ENCODE results near the gene SSB. TPM values are rescaled to one million over a fixed set of nuclear protein-coding genes. Genes with fewer than 3 reads are reported as not detected.

Gene SSB
- total and polyA plus RNA-seq, 2 of the 13 experiments (the other 11 are each of a cell fraction or from before 2014, with no cell fraction given), result 109 to 208 TPM

- Histone ChIP-seq H3K9ac (ENCODE audit: insufficient read depth, low read depth, low read length) (no peak overlapping the region), H4K20me1 (ENCODE audit: insufficient read depth, low read length) (peaks cover 11% of the 10 kb centered on the region), H3K4me3 (replicated peaks in 1 of 3; ENCODE audit: insufficient read depth in 1 of 3, low read depth in 2 of 3, low read length in 3 of 3) (no peak overlapping the region), H3K9me3 (ENCODE audit: low read length) (no peaks in the 10 kb centered on the region), H3K4me1 (ENCODE audit: insufficient read depth, low read length) (peaks cover 34% of the 10 kb centered on the region), H3K4me2 (ENCODE audit: low read depth, low read length) (no peak overlapping the region), H3K36me3 (replicated peaks in 1 of 2; ENCODE audit: control insufficient read depth in 1 of 2, insufficient read depth in 2 of 2, low read length in 2 of 2) (peaks cover 4 to 7% of the 10 kb centered on the region in 2 experiments; a peak in 4 of 5 replicates), H3K79me2 (ENCODE audit: insufficient read depth, low read length) (peaks cover 88% of the 10 kb centered on the region), H3K27ac (ENCODE audit: extremely low read length, insufficient read depth, low read length) (no peak overlapping the region), H2AFZ (ENCODE audit: low read length) (no peak overlapping the region), H3K27me3 (ENCODE audit: control insufficient read depth in 1 of 2, insufficient read depth in 2 of 2, low read length in 2 of 2) (no peaks in the 10 kb centered on the region)
- FAIRE-seq (no peak), DNase-seq (ENCODE audit: low spot score) (no peak), ATAC-seq (no peak)
- 94% methylated on average over 1 of the region's 1 CpG for WGBS (ENCODE audit: low lambda C conversion rate)
- POLR2A ChIA-PET, result no interaction called here
- CTCF ChIA-PET (ENCODE audit: low intra/inter-chr PET ratio, low total read pairs), result no interaction called here
- BruUV-seq (replicated peaks), result TSS peak; percentile 5
- intact Hi-C loops (cut with micrococcal nuclease; ENCODE audit: unreplicated experiment), result no loop called here
- TF ChIP-seq ZNF101 (CRISPR knock-in tag; IDR thresholded peaks at IDR 0.05; ENCODE audit: borderline replicate concordance, low read depth) (no peak), HCFC1 (IDR thresholded peaks at IDR 0.05; ENCODE audit: low read depth, low read length) (no peak), TFE3 (CRISPR knock-in tag; IDR thresholded peaks at IDR 0.05) (no peak), ZNF547 (CRISPR knock-in tag; IDR thresholded peaks at IDR 0.05) (no peak), DRAP1 (CRISPR knock-in tag; IDR thresholded peaks at IDR 0.05) (no peak), SRSF9 (IDR thresholded peaks at IDR 0.05; ENCODE audit: borderline replicate concordance, insufficient read depth, low read depth, low read length, poor library complexity, severe bottlenecking) (no peak), GATAD2A (CRISPR knock-in tag; IDR thresholded peaks at IDR 0.05) (no peak), MBD4 (IDR thresholded peaks at IDR 0.05; ENCODE audit: borderline replicate concordance, low read length) (no peak), ZMYM4 (CRISPR knock-in tag; IDR thresholded peaks at IDR 0.05) (no peak), CREB1 (IDR thresholded peaks at IDR 0.05) (no peak), CREB1 (CRISPR knock-in tag; IDR thresholded peaks at IDR 0.05) (no peak), MBNL3 (CRISPR knock-in tag; conservative IDR thresholded peaks at IDR 0.05) (no peak), ELF4 (CRISPR knock-in tag; IDR thresholded peaks at IDR 0.05; ENCODE audit: borderline replicate concordance) (no peak), HDAC6 (IDR thresholded peaks at IDR 0.05; ENCODE audit: low read depth, low read length) (no peak), GATAD1 (CRISPR knock-in tag; IDR thresholded peaks at IDR 0.05) (no peak), ZFX (CRISPR knock-in tag; IDR thresholded peaks at IDR 0.05; ENCODE audit: low read depth) (no peak), ZNF513 (CRISPR knock-in tag; conservative IDR thresholded peaks at IDR 0.05) (no peak), ZNF30 (CRISPR knock-in tag; IDR thresholded peaks at IDR 0.05) (no peak)
- in situ Hi-C loops (cut with HindIII; ENCODE audit: extremely low pct_ligation_motif_present, low pct_unique_long_range_greater_than_20kb), result no loop called here
Measured at GRCh38 chr2:169834401-169834800, 35.7 kb downstream of the SSB start.

Data from HepG2 (cell line).